OCI-LY7 (cell line): Measurements from ENCODE around the gene IGFL3. TPM values are rescaled to one million over a fixed set of nuclear protein-coding genes. Genes with fewer than 3 reads are reported as not detected.
"Not testable (repeated sequence)": the region's sequence is repeated elsewhere in the genome, so short reads cannot be mapped to it uniquely, and the experiment has no call there.

Source experiments
- BruUV-seq: library from RNA; stranded (reverse); fragments of 400-500 nt; replicated peaks from 2 replicates; lab custom pipeline; 2021; lab: Mats Ljungman, UMichigan
- CTCF ChIA-PET: fragments of 300-600 bp; sonication (Branson Sonifier 250); formaldehyde crosslinking; loops from one replicate; lab custom pipeline; 2022; ENCODE audit warnings: antibody characterized with exemption; ENCODE audit not compliant: unreplicated experiment; lab: Charles Lee
- POLR2A ChIA-PET: fragments of 300-600 bp; sonication (Branson Sonifier 250); formaldehyde crosslinking; loops from one replicate; lab custom pipeline; 2022; ENCODE audit warnings: antibody characterized with exemption; lab: Charles Lee
- DNase-seq: peaks from one replicate; pipeline ENCODE4 v3.0.0-alpha.2; 2015; ENCODE audit warnings: low spot score
- H2AFZ ChIP-seq: fragments of 200-600 bp; sonication (generic), shearing (Covaris generic); 2 replicates; pipeline ENCODE4 v1.6.1; 2014; ENCODE audit warnings: mild to moderate bottlenecking, antibody characterized with exemption, low read length, moderate library complexity
- H3K27ac ChIP-seq: fragments of 200-600 bp; sonication (generic); 2 replicates; pipeline ENCODE4 v1.5.1; 2014; ENCODE audit warnings: mixed run types, low read depth, mild to moderate bottlenecking, moderate library complexity, low read length, inconsistent platforms; ENCODE audit not compliant: poor library complexity, severe bottlenecking
- H3K36me3 ChIP-seq: fragments of 200-600 bp; sonication (generic); 2 replicates; pipeline ENCODE4 v1.6.1; 2014; ENCODE audit warnings: mild to moderate bottlenecking, antibody characterized with exemption, low read length, moderate library complexity, mixed read lengths; ENCODE audit not compliant: insufficient read depth
- H3K4me1 ChIP-seq: fragments of 200-600 bp; sonication (generic); 2 replicates; pipeline ENCODE4 v1.5.1; 2014; ENCODE audit warnings: mild to moderate bottlenecking, low read length; ENCODE audit not compliant: insufficient read depth, poor library complexity, severe bottlenecking
- H3K4me2 ChIP-seq: fragments of 200-600 bp; sonication (generic); 2 replicates; pipeline ENCODE4 v1.6.1; 2014; ENCODE audit warnings: mild to moderate bottlenecking, low read length
- H3K4me3 ChIP-seq: fragments of 200-600 bp; sonication (generic); 2 replicates; pipeline ENCODE4 v1.5.1; 2014; ENCODE audit warnings: mild to moderate bottlenecking, low read depth, low read length; ENCODE audit not compliant: poor library complexity, severe bottlenecking
- H3K79me2 ChIP-seq: fragments of 200-600 bp; sonication (generic); 2 replicates; pipeline ENCODE4 v1.6.1; 2016; ENCODE audit warnings: low read depth, mild to moderate bottlenecking, low read length, moderate library complexity, mixed read lengths; ENCODE audit not compliant: insufficient read depth
- H3K9me2 ChIP-seq: fragments of 200-600 bp; sonication (generic); 2 replicates; pipeline ENCODE4 v1.6.1; 2016; ENCODE audit warnings: mild to moderate bottlenecking, low read length, mixed read lengths; ENCODE audit not compliant: insufficient read depth
- H3K9me3 ChIP-seq: fragments of 200-600 bp; sonication (generic); 2 replicates; pipeline ENCODE4 v1.6.1; 2014; ENCODE audit warnings: mild to moderate bottlenecking, mixed run types, low read length, mixed read lengths
- H4K20me1 ChIP-seq: fragments of 200-600 bp; sonication (generic); 2 replicates; pipeline ENCODE4 v1.6.1; 2014; ENCODE audit warnings: mild to moderate bottlenecking, antibody characterized with exemption, low read length, moderate library complexity, mixed read lengths; ENCODE audit not compliant: insufficient read depth
- EZH2phosphoT487 ChIP-seq: fragments of 200-600 bp; sonication (generic); IDR thresholded peaks from 2 replicates; pipeline ENCODE4 v1.6.1; 2018; ENCODE audit warnings: low read depth, borderline replicate concordance, mild to moderate bottlenecking, mixed run types, antibody characterized with exemption, low read length, moderate library complexity, mixed read lengths
- intact Hi-C: fragments of 100-400 bp; cut with micrococcal nuclease; formaldehyde crosslinking; loops from one replicate; pipeline ENCODE4 v1.10.0; 2022; ENCODE audit not compliant: unreplicated experiment
- total RNA-seq, 2 experiments: library from RNA; depleted of rRNA in 1 of 2; stranded (reverse); fragments of >200 nt in 1 of 2; shearing (Covaris generic) in 1 of 2; gene quantifications; 2 replicates each; pipeline ENCODE4 v1.2.3, GENCODE V29; 2014 to 2022
- TF ChIP-seq, protein P1 (sequence below): fragments of 200-600 bp; sonication (generic); conservative IDR thresholded peaks from 2 replicates; pipeline ENCODE4 v1.5.1; 2014; ENCODE audit warnings: mild to moderate bottlenecking, antibody characterized with exemption, low read length, moderate library complexity, mixed read lengths

The IGFL3 gene
- total RNA-seq, 2 experiments from 2014 or later: not detected

DNA sequence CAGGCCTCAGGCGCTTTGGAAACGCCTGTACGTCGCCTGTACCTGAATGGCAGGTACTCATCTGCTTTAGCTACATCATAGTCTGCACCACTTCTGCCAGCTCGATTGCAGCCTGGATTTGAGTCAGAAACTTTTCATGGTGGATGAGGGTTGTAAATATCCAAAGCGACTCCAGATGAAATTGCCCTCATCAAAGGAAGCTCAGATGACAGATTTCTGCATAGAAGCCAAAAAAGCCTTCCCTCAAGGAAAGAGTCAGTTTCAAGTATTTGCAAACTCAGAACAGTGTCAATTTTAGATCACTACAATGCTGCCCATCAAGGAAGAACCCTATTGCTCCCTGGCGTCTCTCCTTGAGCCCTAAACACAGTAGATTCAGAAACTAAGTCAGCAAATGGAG, 44.9 kb downstream of the IGFL3 start:
- H3K9me3 ChIP-seq: no peaks in the 10 kb centered on the region
- H3K36me3 ChIP-seq: no peaks in the 10 kb centered on the region
- DNase-seq: no peak
- ChIA-PET CTCF (no interaction called here), POLR2A (no interaction called here)
- no peak overlapping the region for H3K27ac ChIP-seq
- H2AFZ ChIP-seq: no peak overlapping the region
- no peak overlapping the region for H3K4me2 ChIP-seq
- no peak for TF ChIP-seq EZH2phosphoT487
- TF ChIP-seq, protein P1, sequence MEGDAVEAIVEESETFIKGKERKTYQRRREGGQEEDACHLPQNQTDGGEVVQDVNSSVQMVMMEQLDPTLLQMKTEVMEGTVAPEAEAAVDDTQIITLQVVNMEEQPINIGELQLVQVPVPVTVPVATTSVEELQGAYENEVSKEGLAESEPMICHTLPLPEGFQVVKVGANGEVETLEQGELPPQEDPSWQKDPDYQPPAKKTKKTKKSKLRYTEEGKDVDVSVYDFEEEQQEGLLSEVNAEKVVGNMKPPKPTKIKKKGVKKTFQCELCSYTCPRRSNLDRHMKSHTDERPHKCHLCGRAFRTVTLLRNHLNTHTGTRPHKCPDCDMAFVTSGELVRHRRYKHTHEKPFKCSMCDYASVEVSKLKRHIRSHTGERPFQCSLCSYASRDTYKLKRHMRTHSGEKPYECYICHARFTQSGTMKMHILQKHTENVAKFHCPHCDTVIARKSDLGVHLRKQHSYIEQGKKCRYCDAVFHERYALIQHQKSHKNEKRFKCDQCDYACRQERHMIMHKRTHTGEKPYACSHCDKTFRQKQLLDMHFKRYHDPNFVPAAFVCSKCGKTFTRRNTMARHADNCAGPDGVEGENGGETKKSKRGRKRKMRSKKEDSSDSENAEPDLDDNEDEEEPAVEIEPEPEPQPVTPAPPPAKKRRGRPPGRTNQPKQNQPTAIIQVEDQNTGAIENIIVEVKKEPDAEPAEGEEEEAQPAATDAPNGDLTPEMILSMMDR: no peak
- intact Hi-C loops: loop anchor here (2.0 kb wide), 1 partner anchor 109 kb away; no protein-coding TSS in a partner anchor
- H4K20me1 ChIP-seq: no peaks in the 10 kb centered on the region
- H3K79me2 ChIP-seq: no peaks in the 10 kb centered on the region
- H3K9me2 ChIP-seq: no peaks in the 10 kb centered on the region
- no TSS peak for BruUV-seq
- no peaks in the 10 kb centered on the region for H3K4me1 ChIP-seq
- H3K4me3 ChIP-seq: no peak overlapping the region

DNA sequence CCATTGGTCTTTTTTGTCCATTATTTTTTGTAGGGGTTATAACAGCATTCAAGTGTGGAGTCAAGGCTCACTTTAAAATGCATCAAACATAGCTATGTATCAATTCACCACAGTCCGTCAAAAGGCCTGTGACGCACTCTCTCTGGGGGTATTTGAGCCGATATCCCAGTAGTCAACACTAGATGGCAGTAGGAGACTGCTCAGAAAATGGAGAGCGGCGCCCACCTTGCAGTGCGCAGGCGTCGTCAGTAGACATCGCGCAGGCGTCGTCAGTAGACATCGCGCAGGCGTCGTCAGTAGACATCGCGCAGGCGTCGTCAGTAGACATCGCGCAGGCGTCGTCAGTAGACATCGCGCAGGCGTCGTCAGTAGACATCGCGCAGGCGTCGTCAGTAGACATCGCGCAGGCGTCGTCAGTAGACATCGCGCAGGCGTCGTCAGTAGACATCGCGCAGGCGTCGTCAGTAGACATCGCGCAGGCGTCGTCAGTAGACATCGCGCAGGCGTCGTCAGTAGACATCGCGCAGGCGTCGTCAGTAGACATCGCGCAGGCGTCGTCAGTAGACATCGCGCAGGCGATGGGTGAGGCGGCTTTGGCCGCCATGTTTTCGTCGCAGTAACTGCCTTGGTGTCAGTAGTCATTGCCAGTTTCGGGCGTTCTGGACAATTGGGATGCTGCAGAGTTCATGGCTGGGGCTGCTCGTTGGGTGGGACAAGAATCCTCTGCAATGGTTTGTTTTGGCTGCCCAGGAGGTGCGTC, 45.7 kb downstream of the IGFL3 start:
- H3K36me3 ChIP-seq, H3K27ac ChIP-seq, BruUV-seq, H4K20me1 ChIP-seq, H3K4me3 ChIP-seq, H3K4me2 ChIP-seq, H3K4me1 ChIP-seq, H3K9me3 ChIP-seq, H3K9me2 ChIP-seq, H2AFZ ChIP-seq, H3K79me2 ChIP-seq: not testable (repeated sequence)
- DNase-seq: peak; percentile 7
- intact Hi-C loops: loop anchor here (2.0 kb wide), 1 partner anchor 110 kb away; no protein-coding TSS in a partner anchor
- TF ChIP-seq, protein P1: peak; percentile 70
- ChIA-PET POLR2A (interaction anchor here (0.6 kb wide), 1 partner anchor 129 kb away, joined by 3 read pairs; no protein-coding TSS in a partner anchor), CTCF (interaction anchor here (0.5 kb wide), 1 partner anchor 246 kb away, joined by 3 read pairs; no protein-coding TSS in a partner anchor)

DNA sequence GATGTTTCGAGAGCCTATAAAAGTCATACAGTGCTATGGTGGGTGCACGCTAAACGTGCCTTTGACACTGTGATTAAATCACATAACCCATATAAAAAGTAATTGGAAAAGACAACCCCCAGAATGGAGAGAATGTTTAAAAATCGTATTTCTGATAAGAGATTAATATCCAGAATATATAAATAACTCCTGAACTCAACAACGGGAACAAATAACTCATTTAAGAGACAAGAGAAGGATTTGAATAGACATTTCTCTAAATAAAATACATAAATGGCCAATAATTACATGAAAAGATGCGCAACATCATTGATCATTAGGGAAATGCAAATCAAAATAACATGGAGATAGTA, 46.7 kb downstream of the IGFL3 start:
- DNase-seq: no peak
- H3K79me2 ChIP-seq: no peaks in the 10 kb centered on the region
- H4K20me1 ChIP-seq: no peaks in the 10 kb centered on the region
- no TSS peak for BruUV-seq
- no peaks in the 10 kb centered on the region for H3K9me3 ChIP-seq
- no peaks in the 10 kb centered on the region for H3K9me2 ChIP-seq
- ChIA-PET CTCF (interaction anchor here (0.5 kb wide), 1 partner anchor 247 kb away, joined by 3 read pairs; no protein-coding TSS in a partner anchor), POLR2A (interaction anchor here (0.6 kb wide), 1 partner anchor 128 kb away, joined by 3 read pairs; no protein-coding TSS in a partner anchor)
- no peak overlapping the region for H2AFZ ChIP-seq
- no peak overlapping the region for H3K27ac ChIP-seq
- TF ChIP-seq EZH2phosphoT487: no peak
- TF ChIP-seq, protein P1: peak; percentile 7
- H3K4me3 ChIP-seq: no peak overlapping the region
- intact Hi-C loops: loop anchor here (2.0 kb wide), 1 partner anchor 111 kb away; no protein-coding TSS in a partner anchor
- H3K36me3 ChIP-seq: no peaks in the 10 kb centered on the region
- no peaks in the 10 kb centered on the region for H3K4me1 ChIP-seq
- no peak overlapping the region for H3K4me2 ChIP-seq
